ENCODE results near the gene PTOV1.

PTOV1 gene

DNA sequence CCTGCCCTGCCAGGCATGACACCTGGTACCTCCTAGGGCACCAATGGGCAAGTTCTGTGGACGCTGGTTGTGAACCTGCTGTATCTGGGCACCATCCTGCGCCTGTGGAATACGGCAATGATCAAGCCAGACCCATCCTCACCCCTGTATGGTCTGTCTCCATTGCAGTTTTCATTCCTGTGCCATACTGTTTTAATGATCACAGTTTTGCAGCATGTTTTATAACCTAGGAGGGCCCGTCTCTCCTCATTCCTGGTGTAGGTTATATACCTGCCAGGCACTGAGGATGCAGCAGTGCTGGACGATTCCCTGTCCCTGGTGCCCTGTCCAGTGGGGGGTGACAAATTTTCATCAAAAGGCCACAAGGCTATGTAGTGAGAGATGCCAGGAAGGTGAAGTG lies 32.1 kb downstream of the PTOV1 start:
- no peak overlapping the region for H3K27ac ChIP-seq (ENCODE audit: low read depth, low read length)

DNA sequence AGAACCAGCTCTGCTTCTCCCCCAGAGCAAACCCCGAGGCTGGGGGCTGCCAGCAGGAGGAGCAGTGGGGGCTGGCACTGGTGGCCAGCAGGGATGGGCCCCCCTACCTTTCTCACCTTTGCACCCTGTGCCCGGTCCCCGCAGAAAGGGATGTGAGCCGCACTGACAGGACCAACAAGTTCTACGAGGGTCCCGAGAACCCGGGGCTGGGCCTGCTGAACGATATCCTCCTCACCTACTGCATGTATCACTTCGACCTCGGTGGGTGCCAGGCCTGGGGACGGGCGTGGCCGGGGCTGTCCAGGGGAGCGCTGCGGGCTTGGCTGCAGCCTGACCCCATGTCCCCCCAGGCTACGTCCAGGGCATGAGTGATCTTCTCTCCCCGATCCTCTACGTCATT lies 33.1 kb downstream of the PTOV1 start:
- H3K27ac ChIP-seq (ENCODE audit: low read depth, low read length), result no peak overlapping the region
- H3K79me2 ChIP-seq (ENCODE audit: insufficient read depth, low read length), result no peaks in the 10 kb centered on the region
- H3K4me2 ChIP-seq (ENCODE audit: low read depth, low read length, poor library complexity, severe bottlenecking), result no peak overlapping the region
- TF ChIP-seq, protein P1, sequence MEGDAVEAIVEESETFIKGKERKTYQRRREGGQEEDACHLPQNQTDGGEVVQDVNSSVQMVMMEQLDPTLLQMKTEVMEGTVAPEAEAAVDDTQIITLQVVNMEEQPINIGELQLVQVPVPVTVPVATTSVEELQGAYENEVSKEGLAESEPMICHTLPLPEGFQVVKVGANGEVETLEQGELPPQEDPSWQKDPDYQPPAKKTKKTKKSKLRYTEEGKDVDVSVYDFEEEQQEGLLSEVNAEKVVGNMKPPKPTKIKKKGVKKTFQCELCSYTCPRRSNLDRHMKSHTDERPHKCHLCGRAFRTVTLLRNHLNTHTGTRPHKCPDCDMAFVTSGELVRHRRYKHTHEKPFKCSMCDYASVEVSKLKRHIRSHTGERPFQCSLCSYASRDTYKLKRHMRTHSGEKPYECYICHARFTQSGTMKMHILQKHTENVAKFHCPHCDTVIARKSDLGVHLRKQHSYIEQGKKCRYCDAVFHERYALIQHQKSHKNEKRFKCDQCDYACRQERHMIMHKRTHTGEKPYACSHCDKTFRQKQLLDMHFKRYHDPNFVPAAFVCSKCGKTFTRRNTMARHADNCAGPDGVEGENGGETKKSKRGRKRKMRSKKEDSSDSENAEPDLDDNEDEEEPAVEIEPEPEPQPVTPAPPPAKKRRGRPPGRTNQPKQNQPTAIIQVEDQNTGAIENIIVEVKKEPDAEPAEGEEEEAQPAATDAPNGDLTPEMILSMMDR (IDR thresholded peaks at IDR 0.05; ENCODE audit: insufficient read depth, low read length, poor library complexity, severe bottlenecking), result no peak
- no peak for TF ChIP-seq EZH2phosphoT487 (conservative IDR thresholded peaks at IDR 0.05; ENCODE audit: low read length)
- H2AFZ ChIP-seq (ENCODE audit: low read depth, low read length, severe bottlenecking), result no peak overlapping the region
- peaks cover 8% of the 10 kb centered on the region; the same call in 1 of the 2 replicates for H3K36me3 ChIP-seq (ENCODE audit: low read length)
- H3K9ac ChIP-seq (ENCODE audit: low read length), result no peak overlapping the region
- H3F3A ChIP-seq (ENCODE audit: insufficient read depth), result peaks cover 7% of the 10 kb centered on the region; the same call in 1 of the 2 replicates
- H3K9me2 ChIP-seq (replicated peaks; ENCODE audit: insufficient read depth, low read length), result no peaks in the 10 kb centered on the region
- no peaks in the 10 kb centered on the region for H4K20me1 ChIP-seq (ENCODE audit: low read depth, low read length)
- no peaks in the 10 kb centered on the region for H3K27me3 ChIP-seq (ENCODE audit: low read length)
- no peak overlapping the region for H3K4me3 ChIP-seq (ENCODE audit: insufficient read depth, low read length, poor library complexity, severe bottlenecking)
- no peaks in the 10 kb centered on the region for H3K9me3 ChIP-seq (ENCODE audit: insufficient read depth, low read length)

More for the DNA sequence above, 32.1 kb downstream of the PTOV1 start:
- H3F3A ChIP-seq (ENCODE audit: insufficient read depth), result peaks cover 7% of the 10 kb centered on the region; the same call in 1 of the 2 replicates
- no peak for TF ChIP-seq EZH2phosphoT487 (conservative IDR thresholded peaks at IDR 0.05; ENCODE audit: low read length)
- TF ChIP-seq, protein P1 (IDR thresholded peaks at IDR 0.05; ENCODE audit: insufficient read depth, low read length, poor library complexity, severe bottlenecking), result no peak
- H3K9ac ChIP-seq (ENCODE audit: low read length), result no peak overlapping the region
- H3K27me3 ChIP-seq (ENCODE audit: low read length), result no peaks in the 10 kb centered on the region
- no peak overlapping the region for H3K4me2 ChIP-seq (ENCODE audit: low read depth, low read length, poor library complexity, severe bottlenecking)
- no peak overlapping the region for H2AFZ ChIP-seq (ENCODE audit: low read depth, low read length, severe bottlenecking)
- no peaks in the 10 kb centered on the region for H3K79me2 ChIP-seq (ENCODE audit: insufficient read depth, low read length)
- no peak overlapping the region for H3K4me3 ChIP-seq (ENCODE audit: insufficient read depth, low read length, poor library complexity, severe bottlenecking)
- H4K20me1 ChIP-seq (ENCODE audit: low read depth, low read length), result no peaks in the 10 kb centered on the region
- peaks cover 8% of the 10 kb centered on the region; the same call in 1 of the 2 replicates for H3K36me3 ChIP-seq (ENCODE audit: low read length)
- H3K9me3 ChIP-seq (ENCODE audit: insufficient read depth, low read length), result no peaks in the 10 kb centered on the region
- no peaks in the 10 kb centered on the region for H3K9me2 ChIP-seq (replicated peaks; ENCODE audit: insufficient read depth, low read length)

DNA sequence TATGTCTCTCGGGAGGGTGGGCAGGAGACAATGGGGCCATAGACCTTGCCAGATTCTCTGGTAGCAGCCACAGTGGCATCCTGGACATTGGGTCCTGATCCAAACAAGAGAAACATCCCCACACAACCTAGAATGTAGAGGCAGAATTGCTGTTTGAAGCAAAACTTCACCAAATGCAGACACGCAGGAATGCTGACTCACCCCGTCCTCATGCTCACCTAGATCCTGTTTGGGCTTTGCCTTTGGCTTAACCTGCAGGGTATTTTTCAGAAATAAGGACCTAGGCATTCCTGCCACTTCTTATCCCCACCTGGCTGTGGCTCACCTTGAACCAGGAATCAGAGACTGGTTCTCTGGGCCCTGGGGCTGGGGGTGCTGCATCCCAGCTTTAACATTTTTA lies 33.8 kb downstream of the PTOV1 start:
- Histone ChIP-seq H4K20me1 (ENCODE audit: low read depth, low read length) (no peaks in the 10 kb centered on the region), H3K4me2 (ENCODE audit: low read depth, low read length, poor library complexity, severe bottlenecking) (no peak overlapping the region), H3K27me3 (ENCODE audit: low read length) (no peaks in the 10 kb centered on the region), H3K9ac (ENCODE audit: low read length) (no peak overlapping the region), H3K27ac (ENCODE audit: low read depth, low read length) (no peak overlapping the region), H3K9me3 (ENCODE audit: insufficient read depth, low read length) (no peaks in the 10 kb centered on the region), H3K79me2 (ENCODE audit: insufficient read depth, low read length) (no peaks in the 10 kb centered on the region), H3F3A (ENCODE audit: insufficient read depth) (peaks cover 7% of the 10 kb centered on the region; the same call in 1 of the 2 replicates), H3K4me3 (ENCODE audit: insufficient read depth, low read length, poor library complexity, severe bottlenecking) (no peak overlapping the region), H3K9me2 (replicated peaks; ENCODE audit: insufficient read depth, low read length) (no peaks in the 10 kb centered on the region), H2AFZ (ENCODE audit: low read depth, low read length, severe bottlenecking) (no peak overlapping the region), H3K36me3 (ENCODE audit: low read length) (peaks cover 8% of the 10 kb centered on the region; the same call in 1 of the 2 replicates)
- TF ChIP-seq, protein P1 (IDR thresholded peaks at IDR 0.05; ENCODE audit: insufficient read depth, low read length, poor library complexity, severe bottlenecking), result no peak
- TF ChIP-seq EZH2phosphoT487 (conservative IDR thresholded peaks at IDR 0.05; ENCODE audit: low read length), result no peak

Data from SU-DHL-6 (cell line).